Activated T-cell treated with anti-CD3 and anti-CD28 coated beads, Interleukin-2, amount 50 U/mL, for 24 hours (primary cell): ENCODE measurements around the gene CENPT.
A peak's percentile ranks its signal among the peaks of the same experiment; 100 is the strongest.
"Not testable (repeated sequence)": the region's sequence is repeated elsewhere in the genome, so short reads cannot be mapped to it uniquely, and the experiment has no call there.

Experiments used
- DNase-seq: peaks from one replicate; pipeline ENCODE4 v3.0.0-alpha.2; 2020
- H3K27ac Mint-ChIP-seq: 2 replicates; pipeline ENCODE4 v1.8.0; 2020; ENCODE audit warnings: mild to moderate bottlenecking, mixed read lengths
- H3K27me3 Mint-ChIP-seq: 2 replicates; pipeline ENCODE4 v1.8.0; 2020; ENCODE audit warnings: mixed read lengths
- H3K36me3 Mint-ChIP-seq: 2 replicates; pipeline ENCODE4 v1.8.0; 2020; ENCODE audit warnings: low read depth, mixed read lengths
- H3K4me1 Mint-ChIP-seq: 2 replicates; pipeline ENCODE4 v1.8.0; 2020; ENCODE audit warnings: low read depth, mixed read lengths
- H3K4me3 Mint-ChIP-seq: 2 replicates; pipeline ENCODE4 v1.8.0; 2020; ENCODE audit warnings: mild to moderate bottlenecking, moderate library complexity, mixed read lengths
- H3K9me3 Mint-ChIP-seq: 2 replicates; pipeline ENCODE4 v1.8.0; 2020; ENCODE audit warnings: mixed read lengths

Gene CENPT

GRCh38 chr16:67845291-67846062 lies 2.0 kb downstream of the CENPT start:
- DNase-seq: no peak
- H3K9me3 Mint-ChIP-seq: no peaks in the 10 kb centered on the region
- H3K4me3 Mint-ChIP-seq: peak overlapping the region; percentile 96
- peaks cover 59% of the 10 kb centered on the region for H3K36me3 Mint-ChIP-seq
- H3K27ac Mint-ChIP-seq: peak overlapping the region; percentile 94
- H3K4me1 Mint-ChIP-seq: peaks cover 59% of the 10 kb centered on the region
- no peaks in the 10 kb centered on the region for H3K27me3 Mint-ChIP-seq

GRCh38 chr16:67844497-67844896 lies 3.0 kb downstream of the CENPT start:
- no peaks in the 10 kb centered on the region for H3K9me3 Mint-ChIP-seq
- no peak for DNase-seq
- H3K27ac Mint-ChIP-seq: peak overlapping the region; percentile 95
- no peaks in the 10 kb centered on the region for H3K27me3 Mint-ChIP-seq
- H3K4me3 Mint-ChIP-seq: peak overlapping the region; percentile 96
- H3K36me3 Mint-ChIP-seq: peaks cover 51% of the 10 kb centered on the region
- H3K4me1 Mint-ChIP-seq: peaks cover 53% of the 10 kb centered on the region

GRCh38 chr16:67843343-67843765 lies 4.1 kb downstream of the CENPT start:
- Mint-ChIP-seq H3K27ac (peak overlapping the region; percentile 95), H3K27me3 (no peaks in the 10 kb centered on the region), H3K4me3 (peak overlapping the region; percentile 96), H3K36me3 (peaks cover 44% of the 10 kb centered on the region), H3K9me3 (no peaks in the 10 kb centered on the region), H3K4me1 (peaks cover 47% of the 10 kb centered on the region)
- DNase-seq: no peak

GRCh38 chr16:67842509-67843342 lies 4.8 kb downstream of the CENPT start:
- H3K4me3 Mint-ChIP-seq: peak overlapping the region; percentile 96
- H3K27ac Mint-ChIP-seq: peak overlapping the region; percentile 95
- H3K27me3 Mint-ChIP-seq: no peaks in the 10 kb centered on the region
- H3K4me1 Mint-ChIP-seq: peaks cover 41% of the 10 kb centered on the region
- H3K9me3 Mint-ChIP-seq: no peaks in the 10 kb centered on the region
- H3K36me3 Mint-ChIP-seq: peaks cover 41% of the 10 kb centered on the region
- DNase-seq: peak; percentile 79

- H3K36me3 Mint-ChIP-seq: peaks cover 36% of the 10 kb centered on the region
- no peaks in the 10 kb centered on the region for H3K27me3 Mint-ChIP-seq
- peaks cover 38% of the 10 kb centered on the region for H3K4me1 Mint-ChIP-seq
- peak; percentile 97 for DNase-seq
- H3K27ac Mint-ChIP-seq: peak within 1 kb of the TSS; percentile 99
- peak within 1 kb of the TSS; percentile 96 for H3K4me3 Mint-ChIP-seq
- no peaks in the 10 kb centered on the region for H3K9me3 Mint-ChIP-seq
Measured at GRCh38 chr16:67841816-67842508, 5.5 kb downstream of the CENPT start, which contains the start of gene THAP11. THAP11 (plus strand) TSS chr16:67842320; CDS start chr16:67842555, 235 bp downstream.

GRCh38 chr16:67841198-67841815 lies 6.2 kb downstream of the CENPT start:
- Mint-ChIP-seq H3K9me3 (no peaks in the 10 kb centered on the region), H3K36me3 (peaks cover 36% of the 10 kb centered on the region), H3K27me3 (no peaks in the 10 kb centered on the region), H3K4me1 (peaks cover 38% of the 10 kb centered on the region), H3K27ac (peak overlapping the region; percentile 99), H3K4me3 (peak overlapping the region; percentile 90)
- no peak for DNase-seq

GRCh38 chr16:67837811-67838210 lies 9.7 kb downstream of the CENPT start:
- Mint-ChIP-seq H3K27ac (no peak overlapping the region), H3K4me1 (peaks cover 13% of the 10 kb centered on the region), H3K9me3 (no peaks in the 10 kb centered on the region), H3K27me3 (no peaks in the 10 kb centered on the region), H3K36me3 (peaks cover 12% of the 10 kb centered on the region), H3K4me3 (no peak overlapping the region)
- DNase-seq: no peak

GRCh38 chr16:67837190-67837589 lies 10.3 kb downstream of the CENPT start:
- not testable (repeated sequence) for H3K36me3 Mint-ChIP-seq, DNase-seq, H3K27ac Mint-ChIP-seq, H3K9me3 Mint-ChIP-seq, H3K27me3 Mint-ChIP-seq, H3K4me3 Mint-ChIP-seq
- peaks cover 19% of the 10 kb centered on the region for H3K4me1 Mint-ChIP-seq

- peaks cover 36% of the 10 kb centered on the region for H3K36me3 Mint-ChIP-seq
- peak overlapping the region; percentile 93 for H3K4me3 Mint-ChIP-seq
- H3K4me1 Mint-ChIP-seq: peaks cover 13% of the 10 kb centered on the region
- no peaks in the 10 kb centered on the region for H3K9me3 Mint-ChIP-seq
- H3K27ac Mint-ChIP-seq: peak overlapping the region; percentile 93
- no peak for DNase-seq
- H3K27me3 Mint-ChIP-seq: no peaks in the 10 kb centered on the region
Measured at GRCh38 chr16:67834242-67834614, 13.3 kb downstream of the CENPT start.

GRCh38 chr16:67833415-67834241 lies 13.9 kb downstream of the CENPT start:
- Mint-ChIP-seq H3K27me3 (no peaks in the 10 kb centered on the region), H3K4me3 (peak overlapping the region; percentile 93), H3K36me3 (peaks cover 42% of the 10 kb centered on the region), H3K4me1 (peaks cover 13% of the 10 kb centered on the region), H3K9me3 (no peaks in the 10 kb centered on the region), H3K27ac (peak overlapping the region; percentile 93)
- DNase-seq: peak; percentile 95

- Mint-ChIP-seq H3K27me3 (no peaks in the 10 kb centered on the region), H3K27ac (peak overlapping the region; percentile 93), H3K4me3 (peak overlapping the region; percentile 93), H3K9me3 (no peaks in the 10 kb centered on the region), H3K36me3 (peaks cover 48% of the 10 kb centered on the region), H3K4me1 (peaks cover 13% of the 10 kb centered on the region)
- no peak for DNase-seq
Measured at GRCh38 chr16:67833030-67833414, 14.5 kb downstream of the CENPT start.

- Mint-ChIP-seq H3K36me3 (peaks cover 66% of the 10 kb centered on the region), H3K4me3 (no peak overlapping the region), H3K9me3 (no peaks in the 10 kb centered on the region), H3K27ac (no peak overlapping the region), H3K27me3 (no peaks in the 10 kb centered on the region), H3K4me1 (peaks cover 9% of the 10 kb centered on the region)
- no peak for DNase-seq
Measured at GRCh38 chr16:67828651-67829050, 18.8 kb downstream of the CENPT start.

GRCh38 chr16:67825906-67826305 lies 21.6 kb downstream of the CENPT start:
- Mint-ChIP-seq H3K27me3 (no peaks in the 10 kb centered on the region), H3K27ac (no peak overlapping the region), H3K36me3 (peaks cover 47% of the 10 kb centered on the region), H3K4me1 (no peaks in the 10 kb centered on the region), H3K9me3 (no peaks in the 10 kb centered on the region), H3K4me3 (no peak overlapping the region)
- DNase-seq: no peak
